Ovary (tissue), 3 donors: ENCODE measurements around the gene CFAP54.

Source experiments
- EP300 ChIP-seq: sonication (generic); formaldehyde crosslinking; IDR thresholded peaks from one replicate; pipeline ENCODE4 v1.6.1; 2017; ENCODE audit warnings: antibody characterized with exemption
- POLR2A ChIP-seq: fragments of 450-650 bp; IDR thresholded peaks from one replicate; pipeline ENCODE4 v1.6.1; 2017; ENCODE audit warnings: antibody characterized with exemption, mild to moderate bottlenecking, moderate library complexity
- TF ChIP-seq, protein P1 (sequence below), 3 donors: fragments of 450-650 bp in 2 of 3; fragments of 200-600 bp in 1 of 3; IDR thresholded peaks; one replicate each; pipeline versions ENCODE4 v1.5.1 to v1.8.0; 2016 to 2022; ENCODE audit warnings: antibody characterized with exemption in 3 of 3, mild to moderate bottlenecking in 1 of 3
- donor health status: DM: no; HTN: no; CAD: no.

DNA sequence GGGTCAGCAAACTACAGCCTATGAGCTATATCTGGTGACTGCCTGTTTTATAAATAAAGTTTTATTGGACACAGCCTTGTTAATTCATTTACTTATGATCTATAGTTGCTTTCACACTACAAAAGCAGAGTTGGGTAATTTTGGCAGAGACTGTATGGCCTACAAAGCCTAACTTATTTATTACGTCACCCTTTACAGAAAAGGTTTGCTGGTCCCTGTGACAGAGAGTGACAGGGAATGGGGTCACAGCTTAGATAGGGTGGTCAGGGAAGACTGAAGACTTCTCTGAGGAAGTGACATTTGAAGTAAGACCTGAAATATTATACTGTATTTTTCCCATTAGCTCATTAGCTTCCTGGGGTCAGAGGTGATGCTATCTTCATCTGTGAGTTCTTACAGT lies 342.0 kb downstream of the CFAP54 start:
- TF ChIP-seq, protein P1, sequence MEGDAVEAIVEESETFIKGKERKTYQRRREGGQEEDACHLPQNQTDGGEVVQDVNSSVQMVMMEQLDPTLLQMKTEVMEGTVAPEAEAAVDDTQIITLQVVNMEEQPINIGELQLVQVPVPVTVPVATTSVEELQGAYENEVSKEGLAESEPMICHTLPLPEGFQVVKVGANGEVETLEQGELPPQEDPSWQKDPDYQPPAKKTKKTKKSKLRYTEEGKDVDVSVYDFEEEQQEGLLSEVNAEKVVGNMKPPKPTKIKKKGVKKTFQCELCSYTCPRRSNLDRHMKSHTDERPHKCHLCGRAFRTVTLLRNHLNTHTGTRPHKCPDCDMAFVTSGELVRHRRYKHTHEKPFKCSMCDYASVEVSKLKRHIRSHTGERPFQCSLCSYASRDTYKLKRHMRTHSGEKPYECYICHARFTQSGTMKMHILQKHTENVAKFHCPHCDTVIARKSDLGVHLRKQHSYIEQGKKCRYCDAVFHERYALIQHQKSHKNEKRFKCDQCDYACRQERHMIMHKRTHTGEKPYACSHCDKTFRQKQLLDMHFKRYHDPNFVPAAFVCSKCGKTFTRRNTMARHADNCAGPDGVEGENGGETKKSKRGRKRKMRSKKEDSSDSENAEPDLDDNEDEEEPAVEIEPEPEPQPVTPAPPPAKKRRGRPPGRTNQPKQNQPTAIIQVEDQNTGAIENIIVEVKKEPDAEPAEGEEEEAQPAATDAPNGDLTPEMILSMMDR (IDR thresholded peaks at IDR 0.05), result no peak
- TF ChIP-seq POLR2A (no peak), EP300 (no peak)
